HG02981 (cell line): ENCODE data around the gene SOX6.

ENCODE experiments used
- ATAC-seq: cut with Tn5 transposase; IDR thresholded peaks from one replicate; pipeline ENCODE4 v1.9.1; 2021; ENCODE audit warnings: mild to moderate bottlenecking, moderate library complexity; ENCODE audit not compliant: unreplicated experiment

SOX6 gene

GRCh38 chr11:15918212-15918611, 438.1 kb downstream of the SOX6 start:
- no peak for ATAC-seq
